CD14-positive monocyte (primary cell): ENCODE data around the gene CRMP1. TPM values are rescaled to one million over a fixed set of nuclear protein-coding genes. Genes with fewer than 3 reads are reported as not detected.
A peak's percentile ranks its signal among the peaks of the same experiment; 100 is the strongest.

ENCODE experiments used
- DNase-seq, 3 donors: peaks; one replicate each; pipeline ENCODE4 v3.0.0-alpha.2; 2011 to 2022
- H2AFZ ChIP-seq: 2 replicates; pipeline ENCODE4 v1.6.0; 2012; ENCODE audit warnings: mild to moderate bottlenecking, low read depth, low read length, inconsistent platforms; ENCODE audit not compliant: insufficient read depth, poor library complexity, severe bottlenecking
- H3K27ac ChIP-seq, 2 donors: 1 replicate in 1 of 2; 2 replicates in 1 of 2; pipeline ENCODE4 v1.5.1; 2012 to 2013; ENCODE audit warnings: low read length in 2 of 2, control low read depth in 1 of 2, inconsistent platforms in 1 of 2, low read depth in 1 of 2, mild to moderate bottlenecking in 1 of 2
- H3K27me3 ChIP-seq, 2 donors: one replicate each; pipeline versions ENCODE4 v1.6.0 to v1.6.1; 2011 to 2013; ENCODE audit warnings: low read length in 2 of 2; ENCODE audit not compliant: control insufficient read depth in 2 of 2, insufficient read depth in 2 of 2
- H3K36me3 ChIP-seq, 2 donors: replicated peaks in 1 of 2; 1 replicate in 1 of 2; 2 replicates in 1 of 2; pipeline versions ENCODE4 v1.5.1 to v1.6.1; 2012 to 2013; ENCODE audit warnings: low read length in 2 of 2, control low read depth in 1 of 2, inconsistent platforms in 1 of 2, mild to moderate bottlenecking in 1 of 2; ENCODE audit not compliant: insufficient read depth in 2 of 2, control insufficient read depth in 1 of 2
- H3K4me1 ChIP-seq, 2 donors: 1 replicate in 1 of 2; 2 replicates in 1 of 2; pipeline versions ENCODE4 v1.5.1 to v1.6.1; 2012 to 2013; ENCODE audit warnings: low read length in 2 of 2, control low read depth in 1 of 2, inconsistent platforms in 1 of 2, mild to moderate bottlenecking in 1 of 2, moderate library complexity in 1 of 2; ENCODE audit not compliant: insufficient read depth in 2 of 2, control insufficient read depth in 1 of 2
- H3K4me2 ChIP-seq: replicated peaks from 2 replicates; pipeline ENCODE3; 2012; ENCODE audit warnings: low read length, moderate library complexity, mild to moderate bottlenecking; ENCODE audit not compliant: poor library complexity, severe bottlenecking; ENCODE audit errors: extremely low read depth
- H3K4me3 ChIP-seq, 3 experiments: fragments of 200-600 bp in 1 of 3; sonication (generic) in 1 of 3; replicated peaks in 1 of 3; 1 replicate in 2 of 3; 2 replicates in 1 of 3; pipeline ENCODE4 v1.5.1; 2011 to 2013; ENCODE audit warnings: low read length in 3 of 3, mild to moderate bottlenecking in 3 of 3, control low read depth in 2 of 3, low read depth in 2 of 3, inconsistent platforms in 1 of 3, moderate library complexity in 1 of 3
- H3K79me2 ChIP-seq: 2 replicates; pipeline ENCODE4 v1.6.0; 2012; ENCODE audit warnings: mild to moderate bottlenecking, control low read depth, inconsistent platforms, low read length, moderate library complexity; ENCODE audit not compliant: insufficient read depth
- H3K9ac ChIP-seq: 2 replicates; pipeline ENCODE4 v1.6.0; 2017; ENCODE audit warnings: low read length, mild to moderate bottlenecking; ENCODE audit not compliant: insufficient read depth, poor library complexity, severe bottlenecking
- H3K9me3 ChIP-seq, 2 donors: replicated peaks in 1 of 2; 1 replicate in 1 of 2; 2 replicates in 1 of 2; pipeline versions ENCODE4 v1.5.1 to v1.6.1; 2012 to 2013; ENCODE audit warnings: low read length in 2 of 2, control low read depth in 1 of 2; ENCODE audit not compliant: control insufficient read depth in 1 of 2, insufficient read depth in 1 of 2
- H4K20me1 ChIP-seq: 2 replicates; pipeline ENCODE4 v1.6.0; 2012; ENCODE audit warnings: mild to moderate bottlenecking, low read length, control low read depth, moderate library complexity; ENCODE audit not compliant: insufficient read depth
- H3K27ac Mint-ChIP-seq, 7 donors: one replicate each; pipeline ENCODE4 v1.8.0; 2020; ENCODE audit warnings: mild to moderate bottlenecking in 7 of 7, mixed read lengths in 7 of 7, moderate library complexity in 6 of 7, inconsistent platforms in 2 of 7
- H3K27me3 Mint-ChIP-seq, 3 donors: one replicate each; pipeline ENCODE4 v1.8.0; 2021 to 2022; ENCODE audit warnings: low read depth in 3 of 3, mild to moderate bottlenecking in 3 of 3, mixed read lengths in 3 of 3, moderate library complexity in 3 of 3, inconsistent platforms in 1 of 3
- H3K36me3 Mint-ChIP-seq, 2 donors: one replicate each; pipeline ENCODE4 v1.8.0; 2020; ENCODE audit warnings: mixed read lengths in 2 of 2, inconsistent platforms in 1 of 2, mild to moderate bottlenecking in 1 of 2
- H3K4me1 Mint-ChIP-seq: one replicate; pipeline ENCODE4 v1.8.0; 2020; ENCODE audit warnings: mild to moderate bottlenecking, mixed read lengths
- H3K4me3 Mint-ChIP-seq, 2 donors: one replicate each; pipeline ENCODE4 v1.8.0; 2020; ENCODE audit warnings: mild to moderate bottlenecking in 2 of 2, mixed read lengths in 2 of 2, moderate library complexity in 1 of 2
- H3K9me3 Mint-ChIP-seq, 7 donors: one replicate each; pipeline ENCODE4 v1.8.0; 2020 to 2022; ENCODE audit warnings: mixed read lengths in 7 of 7, mild to moderate bottlenecking in 6 of 7, moderate library complexity in 6 of 7, inconsistent platforms in 2 of 7
- WGBS: methylation state at CpG from one replicate; pipeline ENCODE4 v1.1.5; 2013; ENCODE audit warnings: missing lambda C conversion rate; ENCODE audit not compliant: insufficient coverage; 5-methylcytosine and 5-hydroxymethylcytosine counted together
- intact Hi-C, 2 donors: fragments of 100-400 bp; cut with micrococcal nuclease; formaldehyde crosslinking; loops; one replicate each; pipeline versions ENCODE4 v1.15.0 to v1.15.1; 2023
- polyA plus RNA-seq, 3 donors: library from polyadenylated mRNA; depleted of rRNA in 1 of 3; unstranded in 2 of 3; stranded (reverse) in 1 of 3; fragments of 300-500 nt in 2 of 3; fragments of >200 nt in 1 of 3; fragmentation: Illumina TruSeq in 2 of 3; gene quantifications; 1 replicate in 2 of 3; 2 replicates in 1 of 3; pipeline ENCODE4 v1.2.3, GENCODE V29; 2012 to 2021
- TF ChIP-seq, protein P1 (sequence below): fragments of 200-600 bp; IDR thresholded peaks from one replicate; pipeline ENCODE4 v1.8.0; 2022; ENCODE audit warnings: antibody characterized with exemption, mild to moderate bottlenecking

Gene CRMP1
- polyA plus RNA-seq, 3 donors: not detected

DNA sequence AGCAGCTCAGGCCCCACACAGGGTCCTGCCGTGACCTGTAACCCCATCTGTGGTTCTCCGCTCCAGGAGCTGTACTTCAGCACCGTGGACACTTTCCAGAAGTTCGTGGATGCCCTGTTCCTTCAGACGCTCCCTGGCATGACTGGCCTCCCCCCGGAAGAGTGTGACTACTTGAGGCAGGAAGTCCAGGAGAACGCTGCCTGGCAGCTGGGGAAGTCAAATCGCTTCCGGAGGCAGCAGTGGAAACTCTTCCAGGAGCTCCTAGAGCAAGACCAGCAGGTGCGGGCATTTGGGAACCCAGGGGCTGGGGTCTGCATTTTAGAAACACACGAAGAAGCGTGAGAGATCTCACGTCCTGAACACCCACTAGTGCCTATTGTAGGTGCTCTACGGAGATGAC is 109.4 kb downstream of the CRMP1 start:
- Histone ChIP-seq H3K4me1 (no peaks in the 10 kb centered on the region), H3K9ac (no peak overlapping the region), H3K27ac (no peak overlapping the region), H4K20me1 (no peaks in the 10 kb centered on the region), H3K9me3 (peaks cover 0 to 7% of the 10 kb centered on the region in 2 donors), H3K36me3 (no peaks in the 10 kb centered on the region), H3K4me2 (no peak overlapping the region), H3K4me3 (no peak overlapping the region), H3K79me2 (no peaks in the 10 kb centered on the region), H3K27me3 (no peaks in the 10 kb centered on the region), H2AFZ (no peak overlapping the region)
- TF ChIP-seq, protein P1, sequence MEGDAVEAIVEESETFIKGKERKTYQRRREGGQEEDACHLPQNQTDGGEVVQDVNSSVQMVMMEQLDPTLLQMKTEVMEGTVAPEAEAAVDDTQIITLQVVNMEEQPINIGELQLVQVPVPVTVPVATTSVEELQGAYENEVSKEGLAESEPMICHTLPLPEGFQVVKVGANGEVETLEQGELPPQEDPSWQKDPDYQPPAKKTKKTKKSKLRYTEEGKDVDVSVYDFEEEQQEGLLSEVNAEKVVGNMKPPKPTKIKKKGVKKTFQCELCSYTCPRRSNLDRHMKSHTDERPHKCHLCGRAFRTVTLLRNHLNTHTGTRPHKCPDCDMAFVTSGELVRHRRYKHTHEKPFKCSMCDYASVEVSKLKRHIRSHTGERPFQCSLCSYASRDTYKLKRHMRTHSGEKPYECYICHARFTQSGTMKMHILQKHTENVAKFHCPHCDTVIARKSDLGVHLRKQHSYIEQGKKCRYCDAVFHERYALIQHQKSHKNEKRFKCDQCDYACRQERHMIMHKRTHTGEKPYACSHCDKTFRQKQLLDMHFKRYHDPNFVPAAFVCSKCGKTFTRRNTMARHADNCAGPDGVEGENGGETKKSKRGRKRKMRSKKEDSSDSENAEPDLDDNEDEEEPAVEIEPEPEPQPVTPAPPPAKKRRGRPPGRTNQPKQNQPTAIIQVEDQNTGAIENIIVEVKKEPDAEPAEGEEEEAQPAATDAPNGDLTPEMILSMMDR: no peak
- no peaks in the 10 kb centered on the region for H3K36me3 Mint-ChIP-seq
- intact Hi-C loops: no loop called here
- H3K4me3 Mint-ChIP-seq: no peak overlapping the region
- H3K9me3 Mint-ChIP-seq: peaks cover 4 to 16% (median 7%) of the 10 kb centered on the region in 7 donors
- DNase-seq: no peak
- H3K4me1 Mint-ChIP-seq: no peaks in the 10 kb centered on the region
- no peak overlapping the region for H3K27ac Mint-ChIP-seq
- WGBS: 78% methylated on average over 10 of the region's 14 CpGs
- peaks cover 0 to 3% (median 2%) of the 10 kb centered on the region in 3 donors for H3K27me3 Mint-ChIP-seq

DNA sequence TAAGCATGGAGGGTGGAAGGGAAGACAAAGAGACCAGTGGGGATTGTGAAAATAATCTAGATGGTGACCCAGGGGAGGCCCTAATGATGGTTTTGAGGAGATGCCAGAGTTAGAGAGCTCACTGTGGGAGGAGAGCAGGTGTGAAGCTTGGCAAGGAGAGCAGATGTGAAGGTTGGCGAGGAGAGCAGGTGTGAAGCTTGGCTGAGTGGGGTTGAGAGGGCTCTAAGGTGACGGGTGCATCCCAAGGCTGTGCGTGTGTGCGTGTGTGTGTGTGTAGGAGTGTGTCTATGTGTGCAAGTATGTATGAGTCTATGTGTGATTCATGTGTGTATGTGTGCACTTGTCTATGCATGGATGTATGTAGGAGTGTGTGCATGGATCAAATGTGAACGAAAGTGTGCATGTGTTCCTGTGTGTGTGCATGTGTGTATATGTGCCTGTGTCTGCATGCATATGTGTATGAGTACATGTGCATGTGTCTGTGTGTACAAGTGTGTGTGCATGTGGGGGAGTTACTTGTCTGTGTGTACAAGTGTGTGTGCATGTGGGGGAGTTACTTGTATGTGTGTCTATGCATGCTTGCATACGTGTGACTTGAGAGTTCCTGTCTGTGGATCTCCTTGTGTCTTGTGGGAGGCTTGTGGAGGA is 109.9 kb downstream of the CRMP1 start:
- H3K36me3 ChIP-seq: no peaks in the 10 kb centered on the region
- H3K27me3 ChIP-seq: no peaks in the 10 kb centered on the region
- Mint-ChIP-seq H3K9me3 (peaks cover 4 to 14% (median 6%) of the 10 kb centered on the region in 7 donors), H3K4me1 (no peaks in the 10 kb centered on the region), H3K36me3 (no peaks in the 10 kb centered on the region), H3K27me3 (peaks cover 0 to 3% (median 2%) of the 10 kb centered on the region in 3 donors), H3K4me3 (no peak overlapping the region), H3K27ac (peak overlapping the region in 1 of 7 donors; percentile 32)
- peaks cover 0 to 4% of the 10 kb centered on the region in 2 donors for H3K9me3 ChIP-seq
- no peaks in the 10 kb centered on the region for H3K79me2 ChIP-seq
- H3K9ac ChIP-seq: no peak overlapping the region
- DNase-seq: no peak
- no peak overlapping the region for H3K27ac ChIP-seq
- intact Hi-C loops: no loop called here
- no peaks in the 10 kb centered on the region for H3K4me1 ChIP-seq
- no peaks in the 10 kb centered on the region for H4K20me1 ChIP-seq
- 95% methylated on average over 6 of the region's 6 CpGs for WGBS
- no peak overlapping the region for H3K4me3 ChIP-seq
- TF ChIP-seq, protein P1: no peak
- no peak overlapping the region for H2AFZ ChIP-seq
- no peak overlapping the region for H3K4me2 ChIP-seq
